ENCODE data around the gene MYBPC1. TPM values are rescaled to one million over a fixed set of nuclear protein-coding genes. Genes with fewer than 3 reads are reported as not detected.
A peak's percentile ranks its signal among the peaks of the same experiment; 100 is the strongest.

Gene MYBPC1
- total and polyA plus RNA-seq, 9 of the 15 experiments (the other 6 are each of a cell fraction or from before 2014, with no cell fraction given): not detected

DNA sequence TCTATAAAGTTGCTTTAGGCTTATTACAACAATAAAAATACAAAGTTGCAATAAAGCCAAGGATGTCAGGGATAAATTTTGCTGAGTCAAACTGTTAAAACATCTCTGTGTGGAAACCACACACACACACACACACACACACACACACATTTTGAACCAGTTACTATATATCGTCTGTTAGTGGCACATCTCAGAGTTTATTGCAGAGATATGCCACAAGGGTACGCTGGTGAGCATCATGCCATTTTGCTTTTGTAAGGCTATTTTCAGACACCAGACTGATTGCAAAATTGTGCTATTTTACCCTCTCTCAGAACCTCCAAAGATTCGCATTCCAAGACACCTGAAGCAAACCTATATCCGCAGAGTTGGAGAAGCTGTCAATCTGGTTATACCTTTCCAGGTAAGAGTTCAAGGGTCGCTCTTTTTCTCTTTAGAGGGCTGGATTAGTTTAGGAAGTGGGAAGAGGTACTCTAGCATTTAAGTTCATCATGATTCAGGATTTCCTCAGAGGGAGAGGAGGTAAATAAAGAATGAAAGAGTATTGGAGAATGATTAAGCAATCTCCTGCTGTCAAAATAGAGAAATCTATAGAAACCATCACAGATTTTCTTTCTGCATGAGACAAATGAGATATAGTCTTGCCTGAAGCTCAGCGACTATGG is 75.4 kb downstream of the MYBPC1 start (continued):
- TF ChIP-seq PBX2 (CRISPR knock-in tag; IDR thresholded peaks at IDR 0.05; ENCODE audit: low read depth): no peak
- peak; percentile 49 for TF ChIP-seq PBX2 (tag; conservative IDR thresholded peaks at IDR 0.05; ENCODE audit: low read depth)
- 0 out of 2 replicates have a peak, but pooled peaks have one; percentile 10 for TF ChIP-seq BCOR (IDR thresholded peaks at IDR 0.05)
- TF ChIP-seq, protein P1, sequence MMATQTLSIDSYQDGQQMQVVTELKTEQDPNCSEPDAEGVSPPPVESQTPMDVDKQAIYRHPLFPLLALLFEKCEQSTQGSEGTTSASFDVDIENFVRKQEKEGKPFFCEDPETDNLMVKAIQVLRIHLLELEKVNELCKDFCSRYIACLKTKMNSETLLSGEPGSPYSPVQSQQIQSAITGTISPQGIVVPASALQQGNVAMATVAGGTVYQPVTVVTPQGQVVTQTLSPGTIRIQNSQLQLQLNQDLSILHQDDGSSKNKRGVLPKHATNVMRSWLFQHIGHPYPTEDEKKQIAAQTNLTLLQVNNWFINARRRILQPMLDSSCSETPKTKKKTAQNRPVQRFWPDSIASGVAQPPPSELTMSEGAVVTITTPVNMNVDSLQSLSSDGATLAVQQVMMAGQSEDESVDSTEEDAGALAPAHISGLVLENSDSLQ (IDR thresholded peaks at IDR 0.05): peak; percentile 37
- TF ChIP-seq DNMT1 (IDR thresholded peaks at IDR 0.05): no peak
- TF ChIP-seq CC2D1A (IDR thresholded peaks at IDR 0.05): 0 out of 2 replicates have a peak, but pooled peaks have one; percentile 50

Data from K562 (cell line).